Stimulated activated CD8-positive, alpha-beta memory T cell treated with anti-CD3 and anti-CD28 coated beads, Interleukin-12 subunit alpha, Interleukin-12 subunit beta, amount 100 ng/mL, for 4 hours (primary cell): ENCODE measurements around the gene SLC34A3.
"Not testable (repeated sequence)": the region's sequence is repeated elsewhere in the genome, so short reads cannot be mapped to it uniquely, and the experiment has no call there.

Source experiments
- DNase-seq: peaks from one replicate; pipeline ENCODE4 v3.0.0-alpha.2; 2020; ENCODE audit warnings: low read depth

SLC34A3 gene

DNA sequence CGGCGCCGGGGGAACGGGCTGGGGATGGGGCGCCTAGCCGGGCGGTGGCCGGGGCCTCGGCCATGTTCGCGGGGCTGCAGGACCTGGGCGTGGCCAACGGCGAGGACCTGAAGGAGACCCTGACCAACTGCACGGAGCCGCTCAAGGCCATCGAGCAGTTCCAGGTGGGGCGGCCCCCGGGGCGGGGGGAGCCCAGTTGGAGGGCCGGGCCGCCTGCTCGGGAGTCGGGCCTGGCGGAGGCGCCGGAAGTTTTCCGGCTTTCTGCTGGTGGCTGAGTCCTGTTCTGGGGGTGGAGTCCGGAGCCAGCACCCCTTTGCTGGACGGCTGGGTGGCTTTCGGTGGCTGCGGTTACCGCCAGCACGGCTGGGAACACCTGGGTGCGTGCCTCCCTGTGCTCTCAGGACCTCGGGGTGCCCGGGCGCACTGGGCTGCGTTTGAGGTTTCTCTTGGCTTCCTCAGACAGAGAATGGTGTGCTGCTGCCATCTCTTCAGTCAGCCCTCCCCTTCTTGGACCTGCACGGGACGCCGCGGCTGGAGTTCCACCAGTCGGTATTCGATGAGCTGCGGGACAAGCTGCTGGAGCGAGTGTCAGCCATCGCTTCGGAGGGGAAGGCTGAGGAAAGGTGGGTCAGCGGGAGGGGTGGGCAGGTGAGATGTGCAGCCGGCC, 24.9 kb downstream of the SLC34A3 start:
- no peak for DNase-seq

DNA sequence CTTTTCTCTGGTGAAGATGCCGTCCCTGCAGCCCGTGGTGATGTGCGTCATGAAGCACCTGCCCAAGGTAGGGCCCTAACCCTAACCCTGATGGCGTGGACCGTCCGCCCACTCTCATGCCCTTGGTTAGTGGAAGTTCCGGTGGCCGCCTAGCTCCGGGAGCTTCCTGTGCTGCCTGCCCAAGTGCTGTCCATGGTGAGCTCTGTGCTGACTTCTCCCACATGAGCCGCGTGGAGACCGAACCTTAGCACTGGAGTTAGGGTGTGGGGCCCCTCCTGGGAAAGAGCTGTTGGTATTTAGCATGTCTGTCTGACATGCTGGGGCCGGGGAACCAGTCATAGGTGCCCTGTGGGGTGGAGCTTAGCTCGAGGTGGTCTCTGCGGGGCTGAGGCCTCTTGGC, 25.7 kb downstream of the SLC34A3 start:
- no peak for DNase-seq

DNA sequence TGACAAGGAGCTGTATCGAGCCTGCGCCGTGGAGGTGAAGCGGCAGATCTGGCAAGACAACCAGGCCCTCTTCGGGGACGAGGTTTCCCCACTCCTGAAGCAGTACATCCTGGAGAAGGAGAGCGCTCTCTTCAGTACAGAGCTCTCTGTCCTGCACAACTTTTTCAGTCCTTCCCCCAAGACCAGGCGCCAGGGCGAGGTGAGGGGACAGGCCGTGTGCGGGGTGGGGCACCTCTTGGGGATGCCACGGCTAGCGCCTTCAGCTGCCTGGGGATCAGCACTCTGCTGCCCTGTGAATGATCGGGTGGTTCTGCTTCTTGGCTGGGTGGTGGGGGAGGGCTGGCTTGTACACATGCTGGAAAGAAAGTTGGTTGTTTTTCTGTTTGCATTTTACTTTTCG, 26.2 kb downstream of the SLC34A3 start:
- DNase-seq, result no peak

DNA sequence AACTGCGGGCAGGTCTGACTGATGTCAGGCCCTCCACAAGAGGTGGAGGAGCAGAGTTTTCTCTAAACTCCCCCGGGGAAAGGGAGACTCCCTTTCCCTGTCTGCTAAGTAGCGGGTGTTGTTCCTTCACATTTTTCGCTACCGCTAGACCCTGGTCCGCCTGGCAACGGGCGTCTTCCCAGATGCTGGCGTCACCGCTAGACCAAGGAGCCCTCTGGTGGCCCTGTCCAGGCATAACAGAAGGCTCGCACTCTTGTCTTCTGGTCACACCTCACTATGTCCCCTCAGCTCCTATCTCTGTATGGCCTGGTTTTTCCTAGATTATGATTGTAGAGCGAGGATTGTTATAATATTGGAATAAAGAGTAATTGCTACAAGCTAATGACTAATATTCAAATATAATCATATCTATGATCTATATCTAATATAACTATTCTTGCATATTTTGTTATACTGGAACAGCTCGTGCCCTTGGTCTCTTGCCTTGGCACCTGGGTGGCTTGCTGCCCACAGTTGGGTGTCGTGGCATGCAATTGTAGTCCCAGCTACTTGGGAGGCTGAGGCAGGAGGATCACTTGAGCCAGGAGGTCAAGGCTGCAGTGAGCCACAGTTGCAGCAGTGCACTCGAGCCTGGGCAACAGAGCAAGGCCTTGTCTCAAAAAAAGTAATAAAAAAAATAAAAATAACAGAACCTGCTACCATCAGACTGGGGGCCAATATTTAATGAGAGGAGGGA, 31.6 kb downstream of the SLC34A3 start:
- DNase-seq, result not testable (repeated sequence)

DNA sequence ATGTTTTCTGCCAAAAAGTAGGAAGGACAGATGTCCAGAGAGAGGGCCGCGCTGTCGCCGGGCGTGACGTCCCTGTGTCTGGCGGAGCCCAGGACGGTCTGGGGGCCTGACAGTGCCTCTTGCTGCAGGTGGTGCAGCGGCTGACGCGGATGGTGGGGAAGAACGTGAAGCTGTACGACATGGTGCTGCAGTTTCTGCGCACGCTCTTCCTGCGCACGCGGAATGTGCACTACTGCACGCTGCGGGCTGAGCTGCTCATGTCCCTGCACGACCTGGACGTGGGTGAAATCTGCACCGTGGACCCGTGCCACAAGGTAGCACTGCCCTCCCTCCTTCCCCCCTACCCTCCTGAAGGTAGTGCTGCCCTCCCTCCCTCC, 32.2 kb downstream of the SLC34A3 start:
- no peak for DNase-seq

DNA sequence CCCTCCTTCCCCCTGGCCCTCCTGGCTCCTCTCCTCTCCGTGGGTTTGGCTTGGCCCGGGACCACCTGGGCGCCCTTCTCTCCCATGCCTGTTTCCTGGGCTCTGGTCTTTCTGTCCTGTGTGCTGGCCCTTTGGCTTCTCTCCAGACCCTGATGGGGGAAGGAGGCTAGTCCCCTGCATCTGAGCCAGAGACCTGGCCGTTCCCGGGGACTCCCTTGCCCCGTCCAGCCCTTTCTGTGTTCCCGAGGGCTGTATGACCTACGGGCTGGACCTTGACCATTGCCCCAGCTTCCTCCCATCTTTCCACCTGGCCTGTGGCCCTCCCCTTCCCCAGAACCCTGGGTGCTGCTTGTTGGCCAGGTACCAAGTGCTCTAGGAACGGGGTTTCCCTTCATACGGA, 32.8 kb downstream of the SLC34A3 start:
- no peak for DNase-seq

DNA sequence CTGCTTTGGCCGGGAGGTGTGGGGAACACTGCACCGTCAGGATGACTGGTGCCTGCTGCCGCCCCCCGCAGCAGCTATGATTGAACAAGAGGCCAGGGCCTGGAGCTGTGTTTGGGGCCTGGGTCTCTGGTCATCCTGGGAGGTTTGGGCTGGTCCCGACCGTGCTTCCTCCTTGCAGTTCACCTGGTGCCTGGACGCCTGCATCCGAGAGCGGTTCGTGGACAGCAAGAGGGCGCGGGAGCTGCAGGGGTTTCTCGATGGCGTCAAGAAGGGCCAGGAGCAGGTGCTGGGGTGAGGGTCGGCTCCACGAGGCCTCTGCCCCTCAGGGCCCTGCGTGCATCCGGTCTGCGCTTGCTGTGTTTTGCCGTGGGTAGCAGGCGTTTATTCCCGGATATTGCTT, 33.4 kb downstream of the SLC34A3 start:
- no peak for DNase-seq

DNA sequence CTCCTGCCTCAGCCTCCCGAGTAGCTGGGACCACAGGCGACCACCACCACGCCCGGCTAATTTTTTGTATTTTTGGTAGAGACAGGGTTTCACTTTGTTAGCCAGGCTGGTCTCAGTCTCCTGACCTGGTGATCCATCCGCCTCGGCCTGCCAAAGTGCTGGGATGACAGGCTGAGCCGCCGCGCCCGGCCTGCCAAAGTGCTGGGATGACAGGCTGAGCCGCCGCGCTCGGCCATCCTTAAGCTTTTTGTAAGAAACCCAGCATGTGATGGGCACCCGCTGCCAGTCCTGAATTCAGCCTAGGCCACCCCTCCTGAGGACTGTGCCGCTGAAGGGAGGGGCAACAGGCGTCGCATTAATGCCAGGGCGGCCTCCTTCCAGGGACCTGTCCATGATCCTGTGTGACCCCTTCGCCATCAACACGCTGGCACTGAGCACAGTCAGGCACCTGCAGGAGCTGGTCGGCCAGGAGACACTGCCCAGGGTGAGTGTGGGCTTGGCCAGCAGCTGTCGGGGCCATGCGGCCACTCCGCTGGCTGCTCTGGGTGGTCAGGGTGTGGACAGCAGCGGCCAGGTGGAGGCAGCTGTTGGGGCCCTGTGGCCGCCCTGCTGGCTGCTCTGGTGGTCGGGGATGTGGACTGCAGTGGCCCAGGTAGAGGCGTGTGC, 34.9 kb downstream of the SLC34A3 start:
- no peak for DNase-seq

DNA sequence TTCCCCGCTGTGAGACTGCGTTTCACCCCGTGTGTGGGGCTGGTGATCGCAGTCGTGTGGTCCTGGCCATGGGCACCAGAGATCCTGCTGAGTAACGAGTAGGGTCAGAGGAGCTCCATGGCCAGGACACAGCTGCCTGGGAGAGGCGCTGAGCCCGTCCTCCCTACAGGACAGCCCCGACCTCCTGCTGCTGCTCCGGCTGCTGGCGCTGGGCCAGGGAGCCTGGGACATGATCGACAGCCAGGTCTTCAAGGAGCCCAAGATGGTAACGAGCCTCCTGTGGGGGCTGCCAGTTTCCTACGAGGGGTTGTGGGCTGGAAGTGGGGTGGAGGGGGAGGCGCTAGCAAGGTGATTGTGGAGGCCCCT, 35.4 kb downstream of the SLC34A3 start:
- no peak for DNase-seq

DNA sequence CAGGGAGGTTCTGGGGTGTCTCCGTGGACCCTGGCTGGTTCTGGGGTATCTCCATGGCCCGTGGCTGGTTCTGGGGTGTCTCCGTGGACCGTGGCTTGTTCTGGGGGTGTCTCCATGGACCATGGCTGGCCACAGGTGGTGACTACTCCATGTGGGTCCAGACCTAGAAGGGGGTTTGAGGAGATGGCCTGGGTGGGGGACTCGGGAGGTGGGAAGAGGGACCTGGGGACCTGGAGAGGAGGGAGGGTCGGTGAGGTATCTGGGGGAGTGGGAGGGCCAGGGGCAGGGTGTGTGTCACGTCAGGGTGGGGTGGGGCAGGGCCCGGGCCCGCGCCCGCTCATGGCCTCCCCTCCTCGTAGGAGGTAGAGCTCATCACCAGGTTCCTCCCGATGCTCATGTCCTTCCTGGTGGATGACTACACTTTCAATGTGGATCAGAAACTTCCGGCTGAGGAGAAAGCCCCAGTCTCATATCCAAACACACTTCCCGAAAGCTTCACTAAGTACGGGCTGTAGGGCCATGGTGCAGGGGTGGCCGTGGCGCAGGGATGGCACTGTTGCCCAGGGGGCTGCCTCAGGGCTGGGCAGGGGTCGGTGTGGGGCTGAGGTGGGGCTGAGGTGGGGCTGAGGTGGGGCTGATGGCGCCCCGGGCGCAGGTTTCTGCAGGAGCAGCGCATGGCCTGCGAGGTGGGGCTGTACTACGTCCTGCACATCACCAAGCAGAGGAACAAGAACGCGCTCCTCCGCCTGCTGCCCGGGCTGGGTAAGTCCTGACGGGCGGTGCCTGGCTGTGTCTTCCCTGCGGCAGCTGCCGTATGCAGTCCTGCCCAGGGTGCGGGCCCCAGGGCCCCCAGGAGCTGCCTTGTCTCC, 36.1 kb downstream of the SLC34A3 start:
- DNase-seq, result no peak

DNA sequence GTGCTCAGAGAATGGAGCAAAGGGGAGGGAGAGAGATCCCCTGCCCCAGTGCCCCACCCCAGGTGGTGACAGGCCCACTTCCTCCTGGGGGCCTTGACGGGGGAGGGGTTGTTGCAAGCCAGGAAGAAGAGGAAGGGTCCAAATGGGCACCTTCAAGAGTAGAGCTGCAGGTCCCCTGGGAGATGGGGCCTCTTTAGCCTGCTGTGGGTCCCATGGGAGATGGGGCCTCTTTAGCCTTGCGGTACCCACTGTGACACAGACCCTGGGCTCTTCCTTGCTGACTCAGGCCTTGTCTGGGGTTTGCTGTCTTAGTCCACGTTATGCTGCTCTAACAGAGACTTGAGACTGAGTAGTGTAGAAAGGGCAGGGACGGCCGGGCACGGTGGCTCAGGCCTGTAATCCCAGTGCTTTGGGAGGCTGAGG, 37.2 kb downstream of the SLC34A3 start:
- DNase-seq, result no peak

DNA sequence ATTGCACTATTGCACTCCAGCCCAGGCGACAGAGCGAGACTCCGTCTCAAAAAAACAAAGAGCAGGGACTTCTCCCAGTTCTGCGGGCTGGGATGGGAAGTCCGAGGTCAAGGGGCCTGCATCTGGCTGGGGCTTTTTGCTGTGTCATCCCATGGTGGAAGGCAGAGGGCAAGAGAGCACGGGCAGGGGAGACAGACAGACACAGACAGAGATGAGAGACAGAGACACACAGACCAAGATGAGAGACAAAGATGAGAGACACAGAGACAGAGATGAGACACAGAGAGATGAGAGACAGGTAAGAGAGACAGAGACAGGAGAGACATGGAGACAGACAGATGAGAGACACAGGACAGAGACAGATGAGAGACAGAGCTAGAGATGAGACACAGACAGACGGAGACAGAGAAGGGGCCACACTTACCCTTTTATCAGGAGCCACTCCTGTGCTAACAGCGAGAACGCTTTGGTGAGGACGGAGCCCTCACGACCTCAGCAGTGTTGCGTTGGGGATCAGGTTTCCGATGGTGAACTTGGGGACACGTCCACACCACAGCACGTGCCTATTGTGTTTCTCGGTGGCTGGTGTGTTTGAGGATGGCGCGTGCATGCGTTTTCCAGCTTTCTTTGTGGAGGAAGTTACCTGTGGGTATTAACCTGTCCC, 38.0 kb downstream of the SLC34A3 start:
- no peak for DNase-seq

DNA sequence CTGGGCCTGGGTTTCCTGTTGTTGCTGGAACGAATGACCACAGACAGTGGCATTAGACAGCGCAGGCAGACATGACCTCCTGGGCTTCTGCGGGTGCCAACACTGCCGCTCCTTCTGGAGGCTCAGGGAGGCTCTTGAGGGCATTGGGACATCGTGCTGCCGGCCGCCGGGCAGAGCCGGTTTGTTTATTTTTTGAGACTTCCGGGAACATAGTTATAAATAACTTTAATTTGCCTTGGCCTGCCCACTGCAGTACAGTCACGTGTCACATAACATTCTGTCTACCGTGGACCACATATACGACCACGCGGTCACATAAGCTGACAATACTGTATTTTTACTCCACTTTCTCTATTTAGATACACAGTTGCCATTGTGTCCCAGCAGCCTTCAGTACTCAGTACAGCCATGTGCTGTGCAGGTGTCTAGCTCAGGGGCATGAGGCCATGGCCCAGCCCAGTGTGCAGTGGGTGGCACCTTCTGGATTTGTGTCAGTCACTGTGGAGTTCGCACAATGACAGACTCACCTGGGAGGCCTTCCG, 38.6 kb downstream of the SLC34A3 start:
- no peak for DNase-seq

DNA sequence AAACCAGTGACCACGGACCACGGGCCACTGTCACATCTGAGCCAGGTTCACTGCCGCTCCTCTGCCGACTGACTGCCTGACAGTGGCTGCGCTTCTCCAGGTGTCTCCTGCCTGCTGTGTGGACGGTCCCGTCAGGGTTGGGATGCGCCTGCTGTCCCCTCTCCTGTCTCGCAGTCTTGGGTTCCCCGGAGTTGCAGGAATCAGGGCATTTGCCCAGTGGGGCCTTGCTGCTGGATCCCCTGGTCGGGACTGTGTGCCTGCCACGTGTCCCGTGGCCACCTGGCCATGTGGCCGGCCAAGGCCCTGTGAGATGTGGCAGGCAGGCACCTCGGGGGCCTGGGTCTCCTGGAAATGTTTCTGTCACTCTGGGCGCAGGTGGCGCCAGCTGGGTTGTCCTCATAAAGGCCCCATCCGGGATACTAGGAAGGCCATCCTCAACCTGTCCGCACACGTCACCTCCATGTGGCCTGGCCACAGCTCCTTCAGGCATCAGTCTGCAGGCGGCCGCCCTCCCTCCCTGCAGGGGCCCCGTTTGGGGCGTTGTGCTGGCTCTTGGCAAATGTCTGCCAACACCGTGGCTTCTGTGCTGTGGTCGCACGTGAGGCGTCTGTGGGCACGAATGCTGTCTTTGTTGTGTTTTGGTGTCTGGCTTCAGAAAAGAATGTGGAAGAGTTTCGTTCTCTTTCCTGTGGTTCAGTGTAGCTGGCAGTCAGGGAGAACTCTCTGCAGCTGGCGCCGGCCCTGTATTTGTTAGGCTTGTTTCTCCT, 40.4 kb downstream of the SLC34A3 start:
- no peak for DNase-seq

DNA sequence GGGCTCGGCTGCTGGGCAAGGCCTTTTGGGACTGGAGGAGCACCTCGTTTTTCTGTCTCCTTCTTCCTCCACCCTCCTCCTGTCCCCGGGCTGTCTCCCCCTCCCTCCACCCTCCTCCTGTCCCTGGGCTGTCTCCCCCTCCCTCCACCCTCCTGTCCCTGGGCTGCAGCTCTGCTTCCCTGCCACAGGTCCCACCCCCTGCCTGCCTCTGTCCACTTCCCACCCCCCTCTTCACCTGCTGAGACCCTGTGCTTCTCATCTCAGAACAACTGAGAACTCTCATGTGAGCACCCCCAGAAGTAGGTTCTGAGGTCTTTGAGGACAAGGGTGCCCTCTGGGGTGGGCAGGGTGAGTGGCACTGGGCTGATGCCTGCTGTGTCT, 41.0 kb downstream of the SLC34A3 start:
- DNase-seq, result no peak

DNA sequence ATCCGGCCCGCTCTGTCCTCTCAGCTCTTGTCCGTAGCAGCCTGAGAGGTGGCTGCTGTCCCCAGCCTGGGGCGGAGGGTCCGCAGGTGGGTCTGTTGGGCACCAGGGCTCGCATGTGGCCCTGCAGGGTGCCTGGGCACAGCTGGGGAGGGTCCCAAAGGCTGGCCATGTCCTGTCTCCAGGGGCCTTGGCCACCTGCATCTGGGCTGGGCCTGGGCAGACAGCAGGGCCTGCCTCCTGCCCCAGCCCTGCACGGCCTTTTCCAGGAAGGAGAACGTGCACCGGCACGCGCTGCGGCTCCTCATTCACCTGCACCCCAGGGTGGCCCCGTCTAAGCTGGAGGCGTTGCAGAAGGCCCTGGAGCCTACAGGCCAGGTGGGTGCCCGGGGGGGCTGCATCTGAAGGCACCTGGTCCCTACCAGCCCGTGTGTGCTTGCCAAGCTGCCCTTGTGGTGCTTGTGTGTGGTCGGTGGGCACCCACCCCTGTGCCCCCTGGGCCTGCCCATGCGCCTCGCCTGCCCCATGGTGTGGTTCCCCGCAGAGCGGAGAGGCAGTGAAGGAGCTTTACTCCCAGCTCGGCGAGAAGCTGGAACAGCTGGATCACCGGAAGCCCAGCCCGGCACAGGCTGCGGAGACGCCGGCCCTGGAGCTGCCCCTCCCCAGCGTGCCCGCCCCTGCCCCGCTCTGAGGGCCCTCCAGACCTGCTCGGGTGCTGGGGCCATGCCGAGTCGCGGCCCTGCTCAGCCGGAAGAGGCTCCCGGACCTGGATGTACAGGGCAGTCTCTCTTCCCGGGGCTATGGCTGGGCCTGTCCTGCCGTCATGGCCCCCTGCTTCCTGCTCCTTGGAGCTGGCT, 41.8 kb downstream of the SLC34A3 start:
- no peak for DNase-seq

DNA sequence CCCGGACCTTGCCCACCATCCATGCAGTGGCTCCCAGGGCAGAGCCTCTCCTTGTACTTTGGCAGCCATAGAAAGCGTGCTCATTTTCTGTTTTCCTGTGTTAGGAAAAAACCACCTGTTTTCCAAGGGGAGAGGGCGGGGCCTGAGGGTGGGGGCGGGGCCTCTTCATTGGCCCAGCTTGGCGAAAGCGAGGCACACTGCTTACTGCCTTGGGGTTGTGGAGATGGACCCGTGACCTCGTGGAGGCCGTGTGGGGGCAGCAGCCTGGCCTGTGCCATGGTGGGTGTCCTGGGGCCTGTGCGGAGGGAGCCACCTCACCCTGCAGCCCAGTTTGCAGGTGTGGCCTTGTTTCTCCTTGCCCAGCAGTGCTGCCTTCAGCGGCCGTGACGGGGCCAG, 42.4 kb downstream of the SLC34A3 start:
- DNase-seq, result no peak

DNA sequence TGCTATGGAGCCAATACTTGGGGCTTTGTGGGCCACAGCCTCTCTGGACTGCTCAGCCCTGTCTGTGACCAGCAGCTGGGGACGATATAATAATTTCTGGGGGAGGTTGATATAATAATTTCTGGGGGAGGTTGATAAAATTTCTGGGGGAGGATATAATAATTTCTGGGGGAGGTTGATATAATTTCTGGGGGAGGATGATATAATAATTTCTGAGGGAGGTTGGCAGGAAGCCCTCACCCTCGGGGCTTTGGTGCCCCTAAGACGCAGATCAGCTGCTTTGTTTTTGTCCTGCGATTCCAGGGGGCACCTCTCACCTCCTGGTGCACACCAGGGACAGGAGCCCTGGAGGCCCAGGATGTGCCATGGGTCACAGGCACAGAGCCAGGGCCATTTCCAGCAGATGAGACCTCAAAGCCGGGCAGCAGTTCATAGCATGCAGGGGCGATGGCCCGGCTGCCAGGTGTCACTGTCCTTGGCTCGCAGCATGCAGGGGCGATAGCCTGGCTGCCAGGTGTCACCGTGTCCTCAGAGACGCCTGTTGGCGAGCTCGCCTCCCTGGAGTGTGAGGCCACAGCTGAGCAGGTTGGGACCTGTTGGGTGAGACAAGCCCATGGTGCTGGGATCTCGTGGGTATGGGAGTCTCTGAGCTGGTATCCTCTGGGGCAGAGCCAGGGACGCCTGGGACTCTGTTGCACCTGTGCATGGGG, 43.1 kb downstream of the SLC34A3 start:
- DNase-seq, result no peak

DNA sequence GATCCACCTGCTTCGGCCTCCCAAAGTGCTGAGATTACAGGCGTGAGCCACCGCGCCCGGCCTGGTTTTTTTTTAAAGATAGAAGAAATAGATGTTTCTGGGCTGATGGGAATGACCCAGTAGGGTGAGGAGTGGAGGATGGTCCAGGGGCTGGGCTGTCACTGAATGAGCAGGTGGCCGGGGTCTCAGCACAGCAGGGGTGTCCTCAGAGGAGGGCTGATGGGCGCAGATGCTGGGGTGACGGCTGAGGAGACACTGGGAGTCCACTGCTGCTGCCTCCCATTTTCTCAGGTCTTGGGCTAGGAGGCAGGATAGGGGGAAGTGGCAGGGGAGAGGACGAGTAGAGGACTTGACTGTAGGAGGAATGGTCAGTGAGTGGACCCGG, 44.5 kb downstream of the SLC34A3 start:
- no peak for DNase-seq
